GM15510 (cell line): ENCODE measurements around the gene ETV3L.

Source experiments
- POLR2A ChIP-seq: IDR thresholded peaks from 3 replicates; pipeline ENCODE4 v1.6.1; 2011; ENCODE audit warnings: borderline replicate concordance; ENCODE audit not compliant: insufficient read length; ENCODE audit errors: extremely low read depth

Gene ETV3L

GRCh38 chr1:157114183-157115121 is 14.8 kb upstream of the ETV3L start:
- TF ChIP-seq POLR2A: no peak

GRCh38 chr1:157113631-157114030 is 14.0 kb upstream of the ETV3L start:
- TF ChIP-seq POLR2A: no peak

- TF ChIP-seq POLR2A: no peak
Measured at GRCh38 chr1:157113106-157113505, 13.5 kb upstream of the ETV3L start.

GRCh38 chr1:157112186-157112867 is 12.7 kb upstream of the ETV3L start:
- TF ChIP-seq POLR2A: no peak

GRCh38 chr1:157111396-157112165 is 12.0 kb upstream of the ETV3L start:
- no peak for TF ChIP-seq POLR2A

GRCh38 chr1:157110686-157111085 is 11.1 kb upstream of the ETV3L start:
- no peak for TF ChIP-seq POLR2A

- TF ChIP-seq POLR2A: no peak
Measured at GRCh38 chr1:157110003-157110402, 10.4 kb upstream of the ETV3L start.

GRCh38 chr1:157108448-157108847 is 8.8 kb upstream of the ETV3L start:
- TF ChIP-seq POLR2A: no peak

GRCh38 chr1:157107702-157108101 is 8.1 kb upstream of the ETV3L start:
- TF ChIP-seq POLR2A: no peak

- TF ChIP-seq POLR2A: no peak
Measured at GRCh38 chr1:157106813-157107189, 7.2 kb upstream of the ETV3L start.

GRCh38 chr1:157105988-157106812 is 6.6 kb upstream of the ETV3L start:
- TF ChIP-seq POLR2A: no peak

GRCh38 chr1:157105298-157105987 is 5.8 kb upstream of the ETV3L start:
- TF ChIP-seq POLR2A: no peak

GRCh38 chr1:157104598-157105293 is 5.1 kb upstream of the ETV3L start:
- TF ChIP-seq POLR2A: no peak
